Mucosa of descending colon (tissue), 3 donors: ENCODE data around the gene PLIN3. TPM values are rescaled to one million over a fixed set of nuclear protein-coding genes. Genes with fewer than 3 reads are reported as not detected.

Experiments
- ATAC-seq: fragments of 200-7000 bp; cut with Tn5 transposase; one replicate; pipeline ENCODE4 v1.9.1; 2020; ENCODE audit warnings: mild to moderate bottlenecking, moderate library complexity
- DNase-seq, 3 donors: peaks; one replicate each; pipeline ENCODE4 v3.0.0-alpha.2; 2020
- H3K36me3 ChIP-seq: fragments of 200-600 bp; one replicate; pipeline ENCODE4 v1.8.0; 2021; ENCODE audit warnings: low read depth, mild to moderate bottlenecking
- H3K4me1 ChIP-seq: fragments of 200-600 bp; one replicate; pipeline ENCODE4 v1.8.0; 2021; ENCODE audit warnings: low read depth, mild to moderate bottlenecking
- H3K4me3 ChIP-seq: fragments of 200-600 bp; one replicate; pipeline ENCODE4 v1.8.0; 2021; ENCODE audit warnings: mild to moderate bottlenecking
- H3K9me3 ChIP-seq: fragments of 200-600 bp; one replicate; pipeline ENCODE4 v1.8.0; 2021; ENCODE audit warnings: mild to moderate bottlenecking
- intact Hi-C, 2 donors: fragments of 100-400 bp; cut with DNase I in 1 of 2; cut with micrococcal nuclease in 1 of 2; formaldehyde crosslinking; loops; one replicate each; pipeline versions ENCODE4 v1.11.0 to v1.11.1; 2022; cut with DNase I, micrococcal nuclease
- long read RNA-seq, 2 donors: library from polyadenylated mRNA; unstranded; transcript quantifications; one replicate each; pipeline ENCODE4 v2.0.0, GENCODE V29; 2019 to 2021
- total RNA-seq, 3 donors: library from RNA; stranded (reverse); fragmentation: NEBNext Ultra II Directional in 2 of 3; extraction: Animal tissue kit (Norgen Biotek cat#: 25700) in 2 of 3; gene quantifications; one replicate each; pipeline versions ENCODE4 v1.2.1 to v1.2.4, GENCODE V29; 2021 to 2023
- TF ChIP-seq, protein P1 (sequence below): fragments of 200-600 bp; IDR thresholded peaks from one replicate; pipeline ENCODE4 v1.8.0; 2022; ENCODE audit warnings: antibody characterized with exemption, mild to moderate bottlenecking
- donor health status: DM: no; HTN: no; CAD: no; lungs with moderate emphysema.
- donor health status: DM: no; HTN: no; CAD: no.
- donor health status: DM: no; HTN: yes; CAD: no.

Gene PLIN3
- total RNA-seq: 100 to 1,000 TPM in 2 of 3 donors, 10 to 100 TPM in 1; 77.3 to 125 (median 108) TPM
- long read RNA-seq, donor 1, transcript PLIN3-201 (8 exons, 2,333 nt): major isoform, 220 of 259 reads
- long read RNA-seq, donor 1, transcript PLIN3-202 (8 exons, 1,535 nt): minor isoform, 7 of 259 reads
- long read RNA-seq, donor 1, partial matches to known transcripts: 14 of 259 reads
- long read RNA-seq, donor 1, other reads (novel, unspliced or antisense): 17 of 259 reads
- long read RNA-seq, donor 2, transcript PLIN3-207 (8 exons, 2,154 nt): minor isoform, 5 of 401 reads
- long read RNA-seq, donor 2, transcript PLIN3-201 (8 exons, 2,333 nt): major isoform, 339 of 401 reads
- long read RNA-seq, donor 2, transcript PLIN3-202 (8 exons, 1,535 nt): minor isoform, 13 of 401 reads
- long read RNA-seq, donor 2, partial matches to known transcripts: 36 of 401 reads
- long read RNA-seq, donor 2, other reads (novel, unspliced or antisense): 8 of 401 reads

- DNase-seq (peak; percentile 97 to 98 (median 98)), ATAC-seq (peak; percentile 95)
- H3K4me3 ChIP-seq: peak within 1 kb of the TSS; percentile 67
- peaks cover 8% of the 10 kb centered on the region for H3K4me1 ChIP-seq
- H3K36me3 ChIP-seq: no peaks in the 10 kb centered on the region
- intact Hi-C loops: no loop called here
- no peaks in the 10 kb centered on the region for H3K9me3 ChIP-seq
- TF ChIP-seq, protein P1, sequence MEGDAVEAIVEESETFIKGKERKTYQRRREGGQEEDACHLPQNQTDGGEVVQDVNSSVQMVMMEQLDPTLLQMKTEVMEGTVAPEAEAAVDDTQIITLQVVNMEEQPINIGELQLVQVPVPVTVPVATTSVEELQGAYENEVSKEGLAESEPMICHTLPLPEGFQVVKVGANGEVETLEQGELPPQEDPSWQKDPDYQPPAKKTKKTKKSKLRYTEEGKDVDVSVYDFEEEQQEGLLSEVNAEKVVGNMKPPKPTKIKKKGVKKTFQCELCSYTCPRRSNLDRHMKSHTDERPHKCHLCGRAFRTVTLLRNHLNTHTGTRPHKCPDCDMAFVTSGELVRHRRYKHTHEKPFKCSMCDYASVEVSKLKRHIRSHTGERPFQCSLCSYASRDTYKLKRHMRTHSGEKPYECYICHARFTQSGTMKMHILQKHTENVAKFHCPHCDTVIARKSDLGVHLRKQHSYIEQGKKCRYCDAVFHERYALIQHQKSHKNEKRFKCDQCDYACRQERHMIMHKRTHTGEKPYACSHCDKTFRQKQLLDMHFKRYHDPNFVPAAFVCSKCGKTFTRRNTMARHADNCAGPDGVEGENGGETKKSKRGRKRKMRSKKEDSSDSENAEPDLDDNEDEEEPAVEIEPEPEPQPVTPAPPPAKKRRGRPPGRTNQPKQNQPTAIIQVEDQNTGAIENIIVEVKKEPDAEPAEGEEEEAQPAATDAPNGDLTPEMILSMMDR: no peak
Observed at GRCh38 chr19:4867534-4868285, at the start of gene PLIN3. Gene PLIN3 (minus strand): TSS chr19:4867667. CDS start chr19:4861394, 6,273 bp downstream.

DNA sequence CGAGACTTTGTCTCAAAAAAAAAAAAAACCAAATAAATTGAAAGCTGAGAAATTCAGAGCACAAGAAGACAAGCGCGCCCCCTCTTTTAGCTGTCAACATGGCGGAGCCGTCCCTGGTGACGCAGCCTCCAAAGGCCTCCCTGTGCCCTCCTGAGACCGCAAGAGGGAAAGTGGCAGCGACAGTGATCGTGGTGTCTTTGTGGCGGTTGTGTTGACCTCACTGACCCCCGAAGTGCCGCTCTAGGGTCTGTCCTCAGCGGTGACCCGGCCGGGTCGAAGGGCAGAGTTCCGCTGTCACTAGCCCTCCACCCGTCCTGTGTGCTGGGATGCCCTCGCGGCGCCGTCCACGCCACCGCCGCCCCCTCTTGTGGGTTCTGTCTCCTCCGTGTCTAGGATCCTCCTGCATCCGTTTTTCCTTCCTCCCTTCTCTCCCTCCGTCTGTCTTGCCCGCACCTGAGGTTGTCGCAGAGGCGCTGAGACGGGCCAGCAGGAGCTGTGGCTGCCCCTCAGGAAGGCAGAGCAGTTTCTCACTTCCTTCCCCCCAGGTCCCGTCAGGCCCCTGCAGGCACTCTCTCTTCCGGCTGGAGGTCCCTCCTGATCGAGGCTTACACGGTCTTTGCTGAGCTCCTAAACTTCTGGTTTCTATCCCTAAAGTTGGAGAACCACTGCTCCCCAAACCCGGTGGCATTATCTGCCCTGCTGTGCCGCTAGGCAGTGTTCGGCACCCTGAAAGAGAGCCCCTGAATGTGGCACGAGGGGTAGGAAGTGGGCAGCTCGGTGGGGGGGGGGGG, 49.0 kb upstream of the PLIN3 start:
- DNase-seq: peak; percentile 14 to 57 (median 35)
- Histone ChIP-seq H3K4me3 (no peak overlapping the region), H3K9me3 (no peaks in the 10 kb centered on the region), H3K36me3 (no peaks in the 10 kb centered on the region), H3K4me1 (peaks cover 14% of the 10 kb centered on the region)
- TF ChIP-seq, protein P1: no peak
- intact Hi-C loops: no loop called here
- ATAC-seq: peak; percentile 23

DNA sequence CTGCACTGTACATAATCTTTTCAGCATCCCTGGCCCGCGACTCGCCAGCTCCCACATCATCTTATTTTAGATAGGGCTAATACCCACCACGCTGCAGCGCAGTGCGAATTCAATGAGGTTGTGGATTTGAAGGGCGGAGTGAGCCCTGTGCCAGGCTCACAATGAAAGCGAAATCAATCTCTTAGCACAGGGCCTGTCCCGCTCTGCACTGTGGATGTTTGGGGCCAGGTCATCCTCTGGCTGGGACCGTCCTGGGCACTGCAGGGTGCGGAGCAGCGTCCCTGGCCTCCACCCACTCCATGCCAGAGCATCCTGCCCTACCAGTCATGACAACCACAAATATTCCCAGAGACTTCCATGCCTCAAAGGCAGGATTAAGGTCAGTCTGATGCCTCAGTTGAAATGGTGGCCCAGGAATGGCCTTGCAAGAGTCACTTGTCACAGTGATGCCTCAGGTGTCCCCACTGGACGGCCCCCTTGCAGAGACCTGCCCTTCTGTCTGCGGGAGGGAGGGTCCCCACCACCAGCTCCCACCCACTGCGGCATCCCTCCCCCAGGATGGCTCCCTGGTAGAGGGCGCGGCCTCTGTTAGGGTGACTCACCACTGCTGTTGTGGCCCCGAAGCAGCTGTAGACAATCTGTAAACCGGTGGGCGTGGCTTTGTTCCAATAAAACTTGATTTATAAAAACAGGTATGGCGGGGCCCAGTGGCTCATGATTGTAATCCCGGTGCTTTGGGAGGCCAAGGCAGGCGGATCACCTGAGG, 47.5 kb upstream of the PLIN3 start:
- intact Hi-C loops: loop anchor here (5.0 kb wide), 2 partner anchors 43 to 103 kb away; no protein-coding TSS in a partner anchor
- TF ChIP-seq, protein P1: no peak
- peak; percentile 85 to 94 (median 90) for DNase-seq
- Histone ChIP-seq H3K4me3 (no peak overlapping the region), H3K36me3 (no peaks in the 10 kb centered on the region), H3K4me1 (peaks cover 20% of the 10 kb centered on the region), H3K9me3 (no peaks in the 10 kb centered on the region)
- peak; percentile 93 for ATAC-seq

DNA sequence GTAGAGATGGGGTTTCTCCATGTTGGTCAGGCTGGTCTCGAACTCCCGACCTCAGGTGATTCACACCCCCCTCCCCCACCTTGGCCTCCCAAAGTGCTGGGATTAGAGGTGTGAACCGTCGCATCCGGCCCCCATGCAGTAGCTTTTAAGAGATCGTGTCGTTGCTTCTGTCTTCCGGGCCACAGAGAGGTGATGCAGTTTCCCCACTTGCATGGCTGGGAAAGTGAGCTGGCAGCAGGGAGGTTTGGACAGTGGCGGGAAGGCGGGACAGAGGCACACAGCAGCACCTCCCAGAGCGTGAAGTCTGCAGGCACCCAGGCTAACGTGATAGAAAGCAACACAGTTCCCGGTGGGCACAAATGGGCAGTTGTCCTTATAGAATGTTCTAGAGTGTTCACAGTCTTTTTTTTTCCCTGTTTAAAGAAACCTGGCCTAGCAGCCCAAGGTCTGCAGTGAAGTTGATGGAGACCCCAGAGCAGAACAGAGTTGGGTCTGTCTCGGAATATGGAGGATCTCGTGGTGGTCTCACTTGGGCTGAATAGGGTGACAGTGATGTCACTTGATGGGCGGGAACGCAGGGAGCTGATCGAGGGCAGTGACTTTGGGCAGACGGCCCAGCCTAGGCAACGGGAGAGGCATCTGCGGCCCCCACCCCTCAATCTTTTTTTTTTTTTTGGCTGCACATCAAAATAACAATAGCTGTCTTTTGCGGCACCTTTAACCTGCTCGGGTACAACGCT, 46.7 kb upstream of the PLIN3 start:
- H3K4me3 ChIP-seq: no peak overlapping the region

More for the DNA sequence above, 46.7 kb upstream of the PLIN3 start:
- no peaks in the 10 kb centered on the region for H3K9me3 ChIP-seq
- no peaks in the 10 kb centered on the region for H3K36me3 ChIP-seq
- TF ChIP-seq, protein P1: no peak
- intact Hi-C loops: loop anchor here (5.0 kb wide), 2 partner anchors 42 to 102 kb away; no protein-coding TSS in a partner anchor
- ATAC-seq (no peak), DNase-seq (peak in 2 of 3 donors; percentile 12 to 32)
- peaks cover 22% of the 10 kb centered on the region for H3K4me1 ChIP-seq
